OCI-LY1 (cell line): ENCODE measurements around the gene TK1.

ENCODE experiments used
- H2AFZ ChIP-seq: fragments of 200-600 bp; sonication (generic), shearing (Covaris generic); 2 replicates; pipeline ENCODE4 v1.6.0; 2014; ENCODE audit warnings: antibody characterized with exemption, mild to moderate bottlenecking, low read length
- H3F3A ChIP-seq: fragments of 200-600 bp; sonication (generic), shearing (Covaris generic); 2 replicates; pipeline ENCODE4 v1.6.0; 2014; ENCODE audit warnings: mild to moderate bottlenecking, antibody characterized with exemption, low read length, moderate library complexity; ENCODE audit not compliant: insufficient read depth
- H3K27ac ChIP-seq: fragments of 200-600 bp; sonication (generic); 2 replicates; pipeline ENCODE4 v1.5.1; 2014; ENCODE audit warnings: low read length, mixed run types, mild to moderate bottlenecking, low read depth; ENCODE audit not compliant: poor library complexity, severe bottlenecking
- H3K27me3 ChIP-seq: fragments of 200-600 bp; sonication (generic); 2 replicates; pipeline ENCODE4 v1.6.0; 2014; ENCODE audit warnings: antibody characterized with exemption, mild to moderate bottlenecking, low read length, moderate library complexity; ENCODE audit not compliant: insufficient read depth
- H3K36me3 ChIP-seq: fragments of 200-600 bp; sonication (generic); 2 replicates; pipeline ENCODE4 v1.6.1; 2014; ENCODE audit warnings: mild to moderate bottlenecking, antibody characterized with exemption, low read length, moderate library complexity, mixed read lengths; ENCODE audit not compliant: insufficient read depth
- H3K4me1 ChIP-seq: fragments of 200-600 bp; sonication (generic); 2 replicates; pipeline ENCODE4 v1.5.1; 2014; ENCODE audit warnings: mild to moderate bottlenecking, low read length, moderate library complexity; ENCODE audit not compliant: insufficient read depth, severe bottlenecking
- H3K4me2 ChIP-seq: fragments of 200-600 bp; sonication (generic), shearing (Covaris generic); 2 replicates; pipeline ENCODE4 v1.6.1; 2014; ENCODE audit warnings: low read length
- H3K4me3 ChIP-seq: fragments of 200-600 bp; sonication (generic); 2 replicates; pipeline ENCODE4 v1.5.1; 2014; ENCODE audit warnings: low read length, low read depth, mild to moderate bottlenecking, mixed read lengths; ENCODE audit not compliant: poor library complexity, severe bottlenecking
- H3K79me2 ChIP-seq: fragments of 200-600 bp; shearing (Covaris generic); 2 replicates; pipeline ENCODE4 v1.6.1; 2016; ENCODE audit warnings: mixed run types, low read length, mixed read lengths; ENCODE audit not compliant: insufficient read depth
- H3K9ac ChIP-seq: fragments of 200-600 bp; sonication (generic), shearing (Covaris generic); 2 replicates; pipeline ENCODE4 v1.6.1; 2014; ENCODE audit warnings: mild to moderate bottlenecking, low read length, mixed read lengths
- H3K9me2 ChIP-seq: fragments of 200-600 bp; sonication (generic), shearing (Covaris generic); 2 replicates; pipeline ENCODE4 v1.6.1; 2014; ENCODE audit warnings: low read depth, mild to moderate bottlenecking, low read length, mixed read lengths
- H3K9me3 ChIP-seq: fragments of 200-600 bp; shearing (Covaris generic); 2 replicates; pipeline ENCODE4 v1.6.1; 2014; ENCODE audit warnings: low read length, mixed read lengths
- H4K20me1 ChIP-seq: fragments of 200-600 bp; sonication (generic), shearing (Covaris generic); 2 replicates; pipeline ENCODE4 v1.6.0; 2016; ENCODE audit warnings: mild to moderate bottlenecking, low read length; ENCODE audit not compliant: insufficient read depth
- EZH2 ChIP-seq: fragments of 200-600 bp; sonication (generic), shearing (Covaris generic); IDR thresholded peaks from 2 replicates; pipeline ENCODE4 v1.8.0; 2017; ENCODE audit warnings: borderline replicate concordance, mixed run types, mild to moderate bottlenecking, antibody characterized with exemption, low read length, moderate library complexity, mixed read lengths
- TF ChIP-seq, protein P1 (sequence below): fragments of 200-600 bp; sonication (generic), shearing (Covaris generic); IDR thresholded peaks from 2 replicates; pipeline ENCODE4 v1.5.1; 2017; ENCODE audit warnings: mild to moderate bottlenecking, antibody characterized with exemption, low read length, moderate library complexity, mixed read lengths

Gene TK1

GRCh38 chr17:78170692-78171590 is 15.9 kb downstream of the TK1 start:
- Histone ChIP-seq H3K27ac (peak overlapping the region; percentile 49), H3F3A (no peaks in the 10 kb centered on the region), H3K4me1 (peaks cover 76% of the 10 kb centered on the region)

GRCh38 chr17:78168903-78169793 is 17.7 kb downstream of the TK1 start:
- H3K4me1 ChIP-seq = peaks cover 60% of the 10 kb centered on the region
- H3K4me3 ChIP-seq = peak overlapping the region; percentile 62
- no peaks in the 10 kb centered on the region for H3K9me2 ChIP-seq
- peaks cover 32% of the 10 kb centered on the region for H3K36me3 ChIP-seq
- H3K9me3 ChIP-seq = no peaks in the 10 kb centered on the region
- no peaks in the 10 kb centered on the region for H4K20me1 ChIP-seq
- H2AFZ ChIP-seq = no peak overlapping the region
- peak overlapping the region; percentile 61 for H3K4me2 ChIP-seq
- no peaks in the 10 kb centered on the region for H3K79me2 ChIP-seq
- H3F3A ChIP-seq = no peaks in the 10 kb centered on the region
- peak overlapping the region; percentile 13 for H3K27ac ChIP-seq
- H3K9ac ChIP-seq = peak overlapping the region; percentile 59
- no peak for TF ChIP-seq EZH2
- TF ChIP-seq, protein P1, sequence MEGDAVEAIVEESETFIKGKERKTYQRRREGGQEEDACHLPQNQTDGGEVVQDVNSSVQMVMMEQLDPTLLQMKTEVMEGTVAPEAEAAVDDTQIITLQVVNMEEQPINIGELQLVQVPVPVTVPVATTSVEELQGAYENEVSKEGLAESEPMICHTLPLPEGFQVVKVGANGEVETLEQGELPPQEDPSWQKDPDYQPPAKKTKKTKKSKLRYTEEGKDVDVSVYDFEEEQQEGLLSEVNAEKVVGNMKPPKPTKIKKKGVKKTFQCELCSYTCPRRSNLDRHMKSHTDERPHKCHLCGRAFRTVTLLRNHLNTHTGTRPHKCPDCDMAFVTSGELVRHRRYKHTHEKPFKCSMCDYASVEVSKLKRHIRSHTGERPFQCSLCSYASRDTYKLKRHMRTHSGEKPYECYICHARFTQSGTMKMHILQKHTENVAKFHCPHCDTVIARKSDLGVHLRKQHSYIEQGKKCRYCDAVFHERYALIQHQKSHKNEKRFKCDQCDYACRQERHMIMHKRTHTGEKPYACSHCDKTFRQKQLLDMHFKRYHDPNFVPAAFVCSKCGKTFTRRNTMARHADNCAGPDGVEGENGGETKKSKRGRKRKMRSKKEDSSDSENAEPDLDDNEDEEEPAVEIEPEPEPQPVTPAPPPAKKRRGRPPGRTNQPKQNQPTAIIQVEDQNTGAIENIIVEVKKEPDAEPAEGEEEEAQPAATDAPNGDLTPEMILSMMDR = no peak
- no peaks in the 10 kb centered on the region for H3K27me3 ChIP-seq

More at GRCh38 chr17:78170692-78171590, 15.9 kb downstream of the TK1 start:
- Histone ChIP-seq H3K79me2 (no peaks in the 10 kb centered on the region), H3K4me2 (peak overlapping the region; percentile 17; the same call in 1 of the 2 replicates), H3K27me3 (no peaks in the 10 kb centered on the region), H2AFZ (no peak overlapping the region), H3K9me3 (no peaks in the 10 kb centered on the region), H3K9me2 (no peaks in the 10 kb centered on the region), H3K36me3 (peaks cover 50% of the 10 kb centered on the region), H3K9ac (no peak overlapping the region; the same call in 1 of the 2 replicates), H4K20me1 (no peaks in the 10 kb centered on the region), H3K4me3 (peak overlapping the region; percentile 25)
- TF ChIP-seq, protein P1 = no peak
- no peak for TF ChIP-seq EZH2

- Histone ChIP-seq H3K9me3 (no peaks in the 10 kb centered on the region), H3K4me2 (peak within 1 kb of the TSS; percentile 61), H3K4me3 (peak within 1 kb of the TSS; percentile 62), H3F3A (no peaks in the 10 kb centered on the region), H3K27ac (peak within 1 kb of the TSS; percentile 13), H3K4me1 (peaks cover 52% of the 10 kb centered on the region), H3K9me2 (no peaks in the 10 kb centered on the region), H3K27me3 (no peaks in the 10 kb centered on the region), H3K79me2 (no peaks in the 10 kb centered on the region), H3K9ac (peak within 1 kb of the TSS; percentile 59), H2AFZ (no peak within 1 kb of the TSS), H4K20me1 (no peaks in the 10 kb centered on the region), H3K36me3 (peaks cover 25% of the 10 kb centered on the region)
- no peak for TF ChIP-seq EZH2
- TF ChIP-seq, protein P1 = no peak
Observed at GRCh38 chr17:78168242-78168902, 18.5 kb downstream of the TK1 start, which contains the start of gene SYNGR2. TSS of gene SYNGR2 (plus strand) at chr17:78168581. CDS start at chr17:78168617, 36 bp downstream.
